GM12872 (cell line): Measurements from ENCODE around the gene VPS51.

Experiments
- CTCF ChIP-seq: IDR thresholded peaks from 3 replicates; pipeline ENCODE4 v1.5.1; 2011; ENCODE audit warnings: low read depth, mild to moderate bottlenecking, low read length, moderate library complexity; ENCODE audit not compliant: insufficient read depth

VPS51 gene

GRCh38 chr11:65078151-65078550, 17.9 kb upstream of the VPS51 start:
- TF ChIP-seq CTCF, result peak; percentile 89

DNA sequence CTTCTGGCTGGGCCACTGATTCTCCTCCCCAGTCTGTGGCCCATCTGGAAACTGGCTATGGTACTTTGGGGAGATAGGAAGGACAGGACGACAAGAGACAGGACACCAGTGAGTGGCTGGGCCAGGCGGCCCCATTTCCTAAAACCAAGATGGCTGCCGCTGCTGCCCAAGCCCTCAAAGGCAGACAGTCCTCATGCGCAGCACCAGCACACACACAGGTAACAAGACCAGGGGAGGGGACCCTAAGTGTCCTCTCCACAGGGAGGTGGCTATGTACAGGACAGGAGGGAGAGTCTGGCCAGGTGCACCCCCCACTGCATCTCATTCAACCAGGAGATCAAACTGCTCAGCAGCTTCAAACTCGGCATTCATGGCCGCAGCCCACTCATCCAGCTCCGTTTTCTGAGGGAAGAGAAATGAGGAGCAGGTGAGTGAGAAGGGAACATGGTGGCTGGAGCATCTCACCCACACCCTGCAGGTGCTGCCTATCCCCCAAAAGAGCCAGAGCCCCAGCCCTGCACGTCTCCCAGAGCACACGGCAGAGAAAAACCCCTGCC, 17.1 kb upstream of the VPS51 start:
- TF ChIP-seq CTCF, result no peak

DNA sequence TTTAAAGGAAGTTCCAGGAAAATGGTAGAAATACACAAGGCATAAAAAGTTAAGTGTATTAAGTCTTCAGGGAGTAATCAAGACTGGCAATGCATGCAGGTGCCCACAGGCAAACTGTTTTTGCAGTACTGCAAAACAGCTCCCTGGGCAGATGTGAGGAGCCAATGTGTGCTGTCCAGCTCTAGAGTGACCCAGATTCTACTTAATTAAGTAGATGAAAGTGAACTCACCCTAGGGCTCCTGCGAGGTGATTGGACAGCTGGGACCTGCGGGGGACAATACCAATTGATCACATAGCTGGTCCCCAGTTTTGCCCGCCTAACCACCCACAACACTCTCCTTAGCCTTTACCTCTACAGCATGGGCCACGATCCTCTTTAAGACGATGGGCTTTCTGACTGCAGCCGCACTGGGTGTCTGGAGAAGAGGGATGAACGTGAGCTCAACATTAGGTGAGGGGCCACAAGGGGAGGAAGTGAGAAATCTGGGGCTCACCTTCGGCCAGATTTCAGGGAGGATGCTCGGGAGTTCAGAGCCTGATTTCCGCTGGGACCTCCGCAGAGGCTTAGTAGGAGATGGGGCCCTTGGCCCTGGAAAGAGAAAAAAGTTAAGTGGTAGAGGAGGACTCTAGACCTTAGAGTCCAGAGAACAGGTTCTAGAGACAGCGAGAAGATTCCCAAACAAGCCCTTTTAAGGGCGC, 12.7 kb upstream of the VPS51 start:
- no peak for TF ChIP-seq CTCF

GRCh38 chr11:65083834-65084597, 12.0 kb upstream of the VPS51 start, which contains the start of the genes CDCA5 and ZFPL1:
Gene CDCA5 (minus strand): TSS chr11:65084040. CDS start chr11:65083978, 62 bp downstream.
Gene ZFPL1 (plus strand): TSS chr11:65084222. CDS start chr11:65084699, 477 bp downstream.
- no peak for TF ChIP-seq CTCF

- TF ChIP-seq CTCF, result no peak
These were observed 11.2 kb upstream of the VPS51 start for GRCh38 chr11:65084598-65085375.

- TF ChIP-seq CTCF, result no peak
These were observed 10.6 kb upstream of the VPS51 start for GRCh38 chr11:65085446-65085845.

GRCh38 chr11:65086809-65087208, 9.2 kb upstream of the VPS51 start:
- TF ChIP-seq CTCF, result no peak
